ENCODE results near the gene IFT25.
"Not testable (repeated sequence)": the region's sequence is repeated elsewhere in the genome, so short reads cannot be mapped to it uniquely, and the experiment has no call there.

Gene IFT25

DNA sequence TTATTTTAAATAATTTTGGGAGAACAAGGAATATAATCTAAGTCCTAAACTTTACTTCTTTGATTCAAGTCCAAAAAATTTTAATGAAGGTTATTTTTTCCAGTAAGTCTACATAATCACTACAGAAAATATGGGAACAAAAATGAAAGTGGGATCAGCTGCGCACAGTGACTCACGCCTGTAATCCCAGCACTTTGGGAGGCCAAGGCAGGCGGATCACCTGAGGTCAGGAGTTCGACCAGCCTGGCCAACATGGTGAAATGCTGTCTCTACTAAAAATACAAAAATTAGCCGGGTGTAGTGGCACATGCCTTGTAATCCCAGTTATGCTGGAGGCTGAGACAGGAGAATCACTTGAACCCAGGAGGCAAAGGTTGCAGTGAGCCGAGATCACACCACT, 61.9 kb downstream of the IFT25 start:
- DNase-seq: not testable (repeated sequence)

DNA sequence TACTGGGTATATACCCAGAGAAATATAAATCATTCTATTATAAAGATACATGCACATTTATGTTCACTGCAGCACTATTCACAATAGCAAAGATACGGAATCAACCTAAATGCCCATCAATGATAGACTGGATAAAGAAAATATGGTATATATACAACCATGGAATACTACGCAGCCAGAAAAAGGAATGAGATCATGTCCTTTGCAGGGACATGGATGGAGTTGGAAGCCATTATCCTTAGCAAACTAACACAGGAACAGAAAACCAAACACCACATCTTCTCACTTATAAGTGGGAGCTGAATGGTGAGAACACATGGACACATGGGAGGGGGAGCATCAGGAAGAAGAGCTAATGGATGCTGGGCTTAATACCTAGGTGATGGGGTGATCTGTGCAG, 63.6 kb downstream of the IFT25 start:
- not testable (repeated sequence) for DNase-seq

DNA sequence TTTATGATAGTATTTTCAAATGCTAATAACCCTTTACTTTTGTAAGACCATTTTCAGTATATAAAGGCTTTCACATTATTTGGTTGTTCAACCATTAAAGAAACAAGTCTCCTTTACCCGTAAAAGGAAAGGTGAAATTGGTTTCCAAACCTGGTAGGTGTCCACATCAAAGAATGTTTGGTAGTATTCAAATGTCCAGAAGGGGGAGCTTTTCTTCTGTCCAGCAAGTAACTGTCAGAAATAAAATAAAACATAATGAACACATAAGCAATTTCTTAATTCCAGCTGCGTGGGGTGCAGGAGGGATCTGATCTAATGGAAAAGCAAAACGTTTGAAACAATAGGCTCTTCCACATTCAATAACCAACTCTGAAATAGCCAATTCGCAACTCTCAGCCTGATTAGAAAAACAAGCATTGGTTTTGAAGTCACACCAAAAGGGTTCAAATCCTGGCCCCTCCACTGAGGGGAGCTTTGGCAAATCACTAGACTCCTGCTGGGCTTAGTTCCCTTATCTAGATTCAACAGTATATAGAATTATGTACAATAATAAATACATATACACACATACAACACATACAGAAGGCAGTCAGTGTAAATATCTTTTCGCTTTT, 66.9 kb downstream of the IFT25 start:
- DNase-seq: peak; percentile 53

- DNase-seq: not testable (repeated sequence)
These were observed 70.3 kb downstream of the IFT25 start for GRCh38 chr1:53875150-53875549.

- no peak for DNase-seq
These were observed 73.6 kb downstream of the IFT25 start for GRCh38 chr1:53871773-53872484.
